WI38 (cell line): ENCODE measurements around the gene SLC7A14.

Source experiments
- H3K4me3 ChIP-seq: 2 replicates; pipeline ENCODE4 v1.5.1; 2011; ENCODE audit warnings: low read depth, mild to moderate bottlenecking, control low read depth, low read length
- TF ChIP-seq, protein P1 (sequence below): IDR thresholded peaks from 2 replicates; pipeline ENCODE4 v1.5.1; 2012; ENCODE audit warnings: low read depth, mild to moderate bottlenecking, control low read depth, low read length

Gene SLC7A14

DNA sequence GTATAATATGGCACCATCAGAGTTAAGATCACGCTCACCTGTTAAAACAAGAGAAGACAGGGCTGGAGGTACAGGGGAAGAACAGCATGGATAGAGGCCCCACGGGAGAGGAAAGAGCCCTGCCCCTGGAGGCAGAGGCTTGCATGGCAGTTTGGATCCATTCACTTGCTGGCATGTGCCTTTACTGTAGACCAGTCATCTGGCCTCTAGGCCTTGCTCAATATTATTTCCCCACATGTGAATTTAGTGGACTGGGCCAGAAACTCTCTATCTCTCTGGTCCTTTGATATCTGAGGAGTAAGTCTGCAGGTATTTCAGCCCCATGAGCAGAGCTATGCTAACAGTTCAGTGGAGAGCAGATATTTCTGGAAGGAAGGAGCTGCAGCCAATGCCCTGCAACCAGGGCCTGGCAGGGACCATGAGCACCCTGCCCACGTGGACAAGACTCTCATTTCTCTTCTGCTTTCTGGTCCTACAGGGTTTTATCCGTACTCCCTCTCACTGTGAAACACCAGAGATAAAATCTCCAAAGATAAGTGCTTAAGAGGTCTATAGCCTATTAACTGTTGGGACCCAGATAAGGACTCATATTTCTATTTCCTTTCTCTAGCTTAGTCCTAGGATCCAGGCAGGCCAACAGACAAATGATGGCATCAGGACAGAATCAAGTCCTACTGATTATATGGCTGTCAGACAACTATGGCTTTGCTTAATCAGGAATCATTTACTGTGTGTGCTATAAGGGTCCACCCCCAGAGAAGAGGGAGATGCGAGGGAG, 102.2 kb downstream of the SLC7A14 start:
- TF ChIP-seq, protein P1, sequence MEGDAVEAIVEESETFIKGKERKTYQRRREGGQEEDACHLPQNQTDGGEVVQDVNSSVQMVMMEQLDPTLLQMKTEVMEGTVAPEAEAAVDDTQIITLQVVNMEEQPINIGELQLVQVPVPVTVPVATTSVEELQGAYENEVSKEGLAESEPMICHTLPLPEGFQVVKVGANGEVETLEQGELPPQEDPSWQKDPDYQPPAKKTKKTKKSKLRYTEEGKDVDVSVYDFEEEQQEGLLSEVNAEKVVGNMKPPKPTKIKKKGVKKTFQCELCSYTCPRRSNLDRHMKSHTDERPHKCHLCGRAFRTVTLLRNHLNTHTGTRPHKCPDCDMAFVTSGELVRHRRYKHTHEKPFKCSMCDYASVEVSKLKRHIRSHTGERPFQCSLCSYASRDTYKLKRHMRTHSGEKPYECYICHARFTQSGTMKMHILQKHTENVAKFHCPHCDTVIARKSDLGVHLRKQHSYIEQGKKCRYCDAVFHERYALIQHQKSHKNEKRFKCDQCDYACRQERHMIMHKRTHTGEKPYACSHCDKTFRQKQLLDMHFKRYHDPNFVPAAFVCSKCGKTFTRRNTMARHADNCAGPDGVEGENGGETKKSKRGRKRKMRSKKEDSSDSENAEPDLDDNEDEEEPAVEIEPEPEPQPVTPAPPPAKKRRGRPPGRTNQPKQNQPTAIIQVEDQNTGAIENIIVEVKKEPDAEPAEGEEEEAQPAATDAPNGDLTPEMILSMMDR, result peak; percentile 19; the same call in 1 of the 2 replicates
- no peak overlapping the region for H3K4me3 ChIP-seq

DNA sequence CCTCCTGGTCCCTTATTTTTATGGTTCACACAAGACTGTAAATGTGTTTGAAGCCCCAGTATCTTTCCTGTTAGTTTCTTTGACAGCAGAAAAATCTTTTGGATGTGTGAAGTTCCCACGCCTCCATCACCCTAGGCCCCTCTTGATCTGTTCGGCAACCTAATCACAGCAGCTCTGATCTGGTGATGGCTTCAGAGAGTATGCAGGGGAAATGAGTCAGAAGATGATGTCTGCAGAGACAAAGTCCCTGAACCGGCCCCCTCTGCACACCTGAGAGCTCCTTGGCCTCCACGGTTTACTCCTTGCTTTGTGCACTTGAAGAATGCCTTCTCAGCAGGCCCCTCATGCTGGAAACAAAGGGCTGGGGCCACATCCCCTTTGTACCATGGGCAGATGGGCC, 103.7 kb downstream of the SLC7A14 start:
- TF ChIP-seq, protein P1, result no peak

DNA sequence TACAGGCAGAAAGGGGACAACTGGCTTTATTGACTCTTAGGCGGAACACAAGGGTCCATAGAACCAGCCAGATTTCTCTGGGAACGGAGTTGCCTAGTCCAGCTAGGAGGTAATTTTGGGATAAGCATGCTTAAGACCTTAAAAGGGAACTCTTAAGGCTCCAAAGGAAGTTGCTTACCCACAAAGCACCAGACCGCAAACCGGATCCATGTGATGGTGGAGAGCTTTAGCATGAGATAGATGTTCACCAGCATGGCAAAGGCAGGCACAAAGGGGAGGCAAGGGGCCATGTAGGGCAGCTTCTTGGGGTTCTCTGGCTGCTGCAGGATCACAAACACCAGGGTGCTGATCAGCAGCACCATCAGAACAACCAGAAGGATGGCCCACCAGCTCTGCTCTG, 105.8 kb downstream of the SLC7A14 start:
- TF ChIP-seq, protein P1, result no peak
- H3K4me3 ChIP-seq, result no peak overlapping the region

More for the DNA sequence above, 103.7 kb downstream of the SLC7A14 start:
- no peak overlapping the region for H3K4me3 ChIP-seq

DNA sequence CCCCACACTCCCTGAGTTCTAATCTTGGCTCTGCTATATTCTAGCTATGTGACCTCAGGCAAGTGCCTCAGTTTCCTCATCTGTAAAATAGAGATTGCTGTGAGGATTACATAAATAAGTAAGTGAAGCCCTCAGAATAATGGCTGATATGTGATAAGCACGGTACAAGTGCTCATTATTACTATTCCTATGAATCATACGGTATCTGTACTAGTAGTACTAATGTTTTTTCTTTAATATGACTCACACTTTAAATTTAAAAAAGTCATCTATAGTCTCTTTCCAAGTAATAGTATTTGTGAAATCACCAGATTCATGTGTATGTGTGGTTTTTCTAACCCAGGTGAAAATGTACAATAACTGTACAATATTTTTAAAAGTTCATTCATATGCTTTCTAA, 108.5 kb downstream of the SLC7A14 start:
- TF ChIP-seq, protein P1, result no peak
- H3K4me3 ChIP-seq, result no peak overlapping the region

DNA sequence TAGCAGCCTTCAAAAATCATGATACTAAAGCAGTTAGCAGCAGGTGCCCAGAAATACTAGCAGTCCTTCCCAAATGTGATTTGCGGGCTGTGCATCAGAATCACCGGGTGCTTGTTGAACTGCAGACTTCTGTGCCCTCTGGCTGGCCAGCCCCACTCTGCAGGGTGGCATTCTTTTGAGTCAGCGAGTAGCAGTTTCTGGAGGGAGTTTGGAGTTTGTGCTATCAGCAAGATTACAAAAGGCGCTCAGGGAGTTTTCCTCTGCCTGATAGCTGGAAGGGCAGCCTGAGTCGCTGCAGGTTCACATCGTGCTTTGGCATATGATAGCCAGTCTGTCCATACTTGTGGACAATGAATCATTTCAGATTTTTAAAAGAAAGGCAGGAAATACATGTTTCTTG, 109.6 kb downstream of the SLC7A14 start:
- H3K4me3 ChIP-seq, result no peak overlapping the region
- TF ChIP-seq, protein P1, result no peak

DNA sequence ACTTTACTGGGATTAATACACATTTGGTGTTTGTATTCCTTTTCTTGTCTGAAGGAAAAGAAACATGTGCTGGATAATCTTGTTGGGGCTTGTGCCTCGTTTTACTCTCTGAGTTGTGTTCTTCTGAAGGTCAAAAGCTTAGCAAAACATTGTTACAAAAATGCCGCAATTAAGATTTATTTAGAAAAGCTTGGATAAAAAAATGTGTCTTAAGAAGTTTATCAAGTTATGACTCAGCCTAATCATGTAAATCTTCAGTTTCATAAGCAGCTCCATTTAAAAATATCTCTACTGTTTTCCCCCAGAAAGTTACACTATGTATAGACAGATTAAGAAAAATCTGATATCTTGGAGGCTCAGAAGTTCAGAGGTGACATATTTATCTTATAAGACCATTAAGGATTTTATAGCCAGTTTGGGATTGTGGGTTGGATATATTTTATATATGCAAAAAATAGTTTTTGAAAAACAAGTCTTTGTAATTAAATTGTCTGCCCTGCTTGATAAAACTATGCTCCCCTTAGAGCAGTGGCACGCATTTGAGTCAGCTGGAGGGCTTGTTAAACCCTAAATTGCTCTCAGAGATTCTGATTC, 110.7 kb downstream of the SLC7A14 start:
- H3K4me3 ChIP-seq, result no peak overlapping the region
- TF ChIP-seq, protein P1, result no peak

DNA sequence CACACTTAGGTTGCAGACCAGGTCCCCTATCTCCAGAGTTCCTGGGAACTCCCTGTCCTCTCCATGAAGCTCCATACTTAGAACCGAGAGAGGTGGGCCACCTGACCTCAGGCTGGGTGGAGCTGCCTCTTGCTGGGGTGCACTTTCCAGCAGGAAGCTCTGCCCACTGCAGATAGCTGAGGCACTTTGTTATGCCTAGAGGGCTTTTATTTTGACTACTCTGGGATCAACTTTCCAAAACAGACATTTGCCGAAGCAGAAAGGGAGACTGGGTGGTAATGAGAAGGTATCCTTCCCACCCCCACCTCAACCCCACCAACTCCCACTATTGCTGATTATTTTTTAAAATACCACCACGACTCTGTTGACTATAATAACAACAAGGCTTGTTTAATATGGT, 112.5 kb downstream of the SLC7A14 start:
- TF ChIP-seq, protein P1, result no peak
- H3K4me3 ChIP-seq, result no peak overlapping the region
